Measurements from ENCODE around the gene JPT2. TPM values are rescaled to one million over a fixed set of nuclear protein-coding genes. Genes with fewer than 3 reads are reported as not detected.

The JPT2 gene
- total RNA-seq, 1 experiment from 2014 or later: 26.2 TPM

GRCh38 chr16:1666316-1666715, 11.8 kb upstream of the JPT2 start:
- Histone ChIP-seq H2AFZ (ENCODE audit: low read length) (no peak overlapping the region), H3K4me1 (ENCODE audit: low read length) (no peaks in the 10 kb centered on the region), H4K20me1 (ENCODE audit: insufficient read depth, low read depth, low read length) (no peaks in the 10 kb centered on the region), H3K9ac (ENCODE audit: low read length) (no peak overlapping the region), H3K36me3 (ENCODE audit: insufficient read depth, low read length) (peaks cover 11% of the 10 kb centered on the region; the same call in 1 of the 2 replicates), H3K27ac (ENCODE audit: low read length) (no peak overlapping the region), H3K4me2 (ENCODE audit: low read depth, low read length, poor library complexity, severe bottlenecking) (no peak overlapping the region), H3K4me3 (ENCODE audit: low read length) (no peak overlapping the region), H3K27me3 (ENCODE audit: low read length) (no peaks in the 10 kb centered on the region), H3K79me2 (ENCODE audit: low read length) (no peaks in the 10 kb centered on the region), H3K9me3 (ENCODE audit: low read length) (no peaks in the 10 kb centered on the region), H3K9me2 (replicated peaks; ENCODE audit: insufficient read depth, low read length) (no peaks in the 10 kb centered on the region)
- DNase-seq: no peak

- no peak overlapping the region for H2AFZ ChIP-seq (ENCODE audit: low read length)
- no peaks in the 10 kb centered on the region for H3K27me3 ChIP-seq (ENCODE audit: low read length)
- peaks cover 10% of the 10 kb centered on the region; the same call in 1 of the 2 replicates for H3K36me3 ChIP-seq (ENCODE audit: insufficient read depth, low read length)
- no peaks in the 10 kb centered on the region for H3K9me2 ChIP-seq (replicated peaks; ENCODE audit: insufficient read depth, low read length)
- H3K4me2 ChIP-seq (ENCODE audit: low read depth, low read length, poor library complexity, severe bottlenecking): no peak overlapping the region
- H3K9ac ChIP-seq (ENCODE audit: low read length): no peak overlapping the region
- H3K4me3 ChIP-seq (ENCODE audit: low read length): no peak overlapping the region
- no peaks in the 10 kb centered on the region for H3K9me3 ChIP-seq (ENCODE audit: low read length)
- no peak overlapping the region for H3K27ac ChIP-seq (ENCODE audit: low read length)
- no peaks in the 10 kb centered on the region for H4K20me1 ChIP-seq (ENCODE audit: insufficient read depth, low read depth, low read length)
- no peaks in the 10 kb centered on the region for H3K4me1 ChIP-seq (ENCODE audit: low read length)
- H3K79me2 ChIP-seq (ENCODE audit: low read length): no peaks in the 10 kb centered on the region
- DNase-seq: no peak
These were observed 10.8 kb upstream of the JPT2 start for GRCh38 chr16:1667271-1667670.

- DNase-seq: no peak
- Histone ChIP-seq H3K27me3 (ENCODE audit: low read length) (no peaks in the 10 kb centered on the region), H3K9ac (ENCODE audit: low read length) (no peak overlapping the region), H2AFZ (ENCODE audit: low read length) (no peak overlapping the region), H3K4me1 (ENCODE audit: low read length) (no peaks in the 10 kb centered on the region), H3K27ac (ENCODE audit: low read length) (no peak overlapping the region), H3K4me2 (ENCODE audit: low read depth, low read length, poor library complexity, severe bottlenecking) (no peak overlapping the region), H3K4me3 (ENCODE audit: low read length) (no peak overlapping the region), H3K9me2 (replicated peaks; ENCODE audit: insufficient read depth, low read length) (no peaks in the 10 kb centered on the region), H3K9me3 (ENCODE audit: low read length) (no peaks in the 10 kb centered on the region), H3K36me3 (ENCODE audit: insufficient read depth, low read length) (peaks cover 4% of the 10 kb centered on the region; the same call in 1 of the 2 replicates), H3K79me2 (ENCODE audit: low read length) (no peaks in the 10 kb centered on the region), H4K20me1 (ENCODE audit: insufficient read depth, low read depth, low read length) (no peaks in the 10 kb centered on the region)
These were observed 10.2 kb upstream of the JPT2 start for GRCh38 chr16:1667916-1668315.

- Histone ChIP-seq H3K27me3 (ENCODE audit: low read length) (no peaks in the 10 kb centered on the region), H3K4me3 (ENCODE audit: low read length) (no peak overlapping the region), H3K9me3 (ENCODE audit: low read length) (no peaks in the 10 kb centered on the region), H3K9me2 (replicated peaks; ENCODE audit: insufficient read depth, low read length) (no peaks in the 10 kb centered on the region), H4K20me1 (ENCODE audit: insufficient read depth, low read depth, low read length) (no peaks in the 10 kb centered on the region), H3K4me2 (ENCODE audit: low read depth, low read length, poor library complexity, severe bottlenecking) (no peak overlapping the region), H3K4me1 (ENCODE audit: low read length) (no peaks in the 10 kb centered on the region), H3K79me2 (ENCODE audit: low read length) (no peaks in the 10 kb centered on the region), H2AFZ (ENCODE audit: low read length) (no peak overlapping the region), H3K27ac (ENCODE audit: low read length) (no peak overlapping the region), H3K9ac (ENCODE audit: low read length) (no peak overlapping the region), H3K36me3 (ENCODE audit: insufficient read depth, low read length) (no peaks in the 10 kb centered on the region; the same call in 1 of the 2 replicates)
- DNase-seq: no peak
These were observed 9.3 kb upstream of the JPT2 start for GRCh38 chr16:1668612-1669319.

GRCh38 chr16:1669698-1670097, 8.4 kb upstream of the JPT2 start:
- no peaks in the 10 kb centered on the region for H3K9me3 ChIP-seq (ENCODE audit: low read length)
- no peaks in the 10 kb centered on the region for H3K9me2 ChIP-seq (replicated peaks; ENCODE audit: insufficient read depth, low read length)
- H3K9ac ChIP-seq (ENCODE audit: low read length): no peak overlapping the region
- H4K20me1 ChIP-seq (ENCODE audit: insufficient read depth, low read depth, low read length): no peaks in the 10 kb centered on the region
- no peak overlapping the region for H2AFZ ChIP-seq (ENCODE audit: low read length)
- H3K36me3 ChIP-seq (ENCODE audit: insufficient read depth, low read length): peaks cover 2% of the 10 kb centered on the region; the same call in 1 of the 2 replicates
- no peak overlapping the region for H3K27ac ChIP-seq (ENCODE audit: low read length)
- H3K4me2 ChIP-seq (ENCODE audit: low read depth, low read length, poor library complexity, severe bottlenecking): no peak overlapping the region
- H3K4me1 ChIP-seq (ENCODE audit: low read length): no peaks in the 10 kb centered on the region
- DNase-seq: no peak
- H3K27me3 ChIP-seq (ENCODE audit: low read length): no peaks in the 10 kb centered on the region
- no peak overlapping the region for H3K4me3 ChIP-seq (ENCODE audit: low read length)
- H3K79me2 ChIP-seq (ENCODE audit: low read length): no peaks in the 10 kb centered on the region

GRCh38 chr16:1670371-1670770, 7.7 kb upstream of the JPT2 start:
- Histone ChIP-seq H3K27me3 (ENCODE audit: low read length) (no peaks in the 10 kb centered on the region), H3K9me2 (replicated peaks; ENCODE audit: insufficient read depth, low read length) (no peaks in the 10 kb centered on the region), H3K36me3 (ENCODE audit: insufficient read depth, low read length) (peaks cover 2% of the 10 kb centered on the region; the same call in 1 of the 2 replicates), H2AFZ (ENCODE audit: low read length) (no peak overlapping the region), H3K4me3 (ENCODE audit: low read length) (no peak overlapping the region), H3K4me1 (ENCODE audit: low read length) (no peaks in the 10 kb centered on the region), H3K79me2 (ENCODE audit: low read length) (no peaks in the 10 kb centered on the region), H4K20me1 (ENCODE audit: insufficient read depth, low read depth, low read length) (no peaks in the 10 kb centered on the region), H3K4me2 (ENCODE audit: low read depth, low read length, poor library complexity, severe bottlenecking) (no peak overlapping the region), H3K9me3 (ENCODE audit: low read length) (no peaks in the 10 kb centered on the region), H3K27ac (ENCODE audit: low read length) (no peak overlapping the region), H3K9ac (ENCODE audit: low read length) (no peak overlapping the region)
- DNase-seq: no peak

GRCh38 chr16:1670866-1671265, 7.2 kb upstream of the JPT2 start:
- H3K9me3 ChIP-seq (ENCODE audit: low read length): no peaks in the 10 kb centered on the region
- H3K9ac ChIP-seq (ENCODE audit: low read length): no peak overlapping the region
- peaks cover 2% of the 10 kb centered on the region; the same call in 1 of the 2 replicates for H3K36me3 ChIP-seq (ENCODE audit: insufficient read depth, low read length)
- H3K4me3 ChIP-seq (ENCODE audit: low read length): no peak overlapping the region
- no peak for DNase-seq
- H3K27me3 ChIP-seq (ENCODE audit: low read length): no peaks in the 10 kb centered on the region
- no peaks in the 10 kb centered on the region for H3K9me2 ChIP-seq (replicated peaks; ENCODE audit: insufficient read depth, low read length)
- H3K4me1 ChIP-seq (ENCODE audit: low read length): no peaks in the 10 kb centered on the region
- H2AFZ ChIP-seq (ENCODE audit: low read length): no peak overlapping the region
- H3K4me2 ChIP-seq (ENCODE audit: low read depth, low read length, poor library complexity, severe bottlenecking): no peak overlapping the region
- H4K20me1 ChIP-seq (ENCODE audit: insufficient read depth, low read depth, low read length): no peaks in the 10 kb centered on the region
- H3K79me2 ChIP-seq (ENCODE audit: low read length): no peaks in the 10 kb centered on the region
- H3K27ac ChIP-seq (ENCODE audit: low read length): no peak overlapping the region

GRCh38 chr16:1673424-1674151, 4.5 kb upstream of the JPT2 start:
- Histone ChIP-seq H3K36me3 (ENCODE audit: insufficient read depth, low read length) (peaks cover 2% of the 10 kb centered on the region; the same call in 1 of the 2 replicates), H3K4me1 (ENCODE audit: low read length) (peaks cover 7% of the 10 kb centered on the region), H3K4me2 (ENCODE audit: low read depth, low read length, poor library complexity, severe bottlenecking) (no peak overlapping the region), H3K27ac (ENCODE audit: low read length) (no peak overlapping the region), H4K20me1 (ENCODE audit: insufficient read depth, low read depth, low read length) (no peaks in the 10 kb centered on the region), H3K4me3 (ENCODE audit: low read length) (no peak overlapping the region), H3K9me3 (ENCODE audit: low read length) (no peaks in the 10 kb centered on the region), H3K27me3 (ENCODE audit: low read length) (no peaks in the 10 kb centered on the region), H3K9me2 (replicated peaks; ENCODE audit: insufficient read depth, low read length) (no peaks in the 10 kb centered on the region), H3K79me2 (ENCODE audit: low read length) (peaks cover 5% of the 10 kb centered on the region), H2AFZ (ENCODE audit: low read length) (no peak overlapping the region), H3K9ac (ENCODE audit: low read length) (no peak overlapping the region)
- DNase-seq: no peak

All from Karpas-422 (cell line).